GM12878 (cell line): ENCODE data around the gene WDR53. TPM values are rescaled to one million over a fixed set of nuclear protein-coding genes. Genes with fewer than 3 reads are reported as not detected.
A peak's percentile ranks its signal among the peaks of the same experiment; 100 is the strongest.

ENCODE experiments used
- BHLHE40 ChIP-seq, 2 experiments: fragments of 450-650 bp in 1 of 2; IDR thresholded peaks; 2 replicates each; pipeline ENCODE4 v1.6.1; 2011 to 2017; ENCODE audit warnings: low read depth in 2 of 2, borderline replicate concordance in 1 of 2, improper control_type of control experiment in 1 of 2, low read length in 1 of 2, mild to moderate bottlenecking in 1 of 2
- BMI1 ChIP-seq: fragments of 450-650 bp; IDR thresholded peaks from 2 replicates; pipeline ENCODE4 v1.6.1; 2016; ENCODE audit warnings: mild to moderate bottlenecking, moderate library complexity, borderline replicate concordance
- CBX5 ChIP-seq: sonication (generic); IDR thresholded peaks from 2 replicates; pipeline ENCODE4 v1.6.1; 2016; ENCODE audit warnings: low read depth, moderate library complexity, mild to moderate bottlenecking, inconsistent platforms
- CTCF ChIP-seq, 3 experiments: IDR thresholded peaks in 2 of 3; conservative IDR thresholded peaks in 1 of 3; 2 replicates each; pipeline ENCODE4 v1.5.1; 2011; ENCODE audit warnings: low read depth in 3 of 3, low read length in 3 of 3, mild to moderate bottlenecking in 3 of 3, control low read depth in 2 of 3, moderate library complexity in 2 of 3, inconsistent platforms in 1 of 3, mixed read lengths in 1 of 3; ENCODE audit not compliant: control insufficient read depth in 2 of 3, insufficient read depth in 1 of 3; ENCODE audit errors: extremely low read depth in 1 of 3
- E4F1 ChIP-seq: fragments of 450-650 bp; IDR thresholded peaks from 2 replicates; pipeline ENCODE4 v1.6.1; 2018; ENCODE audit warnings: borderline replicate concordance, mild to moderate bottlenecking; ENCODE audit not compliant: partially characterized antibody
- FOS ChIP-seq: IDR thresholded peaks from 3 replicates; pipeline ENCODE4 v1.6.1; 2011; ENCODE audit warnings: borderline replicate concordance; ENCODE audit not compliant: insufficient read length; ENCODE audit errors: extremely low read depth
- FOXM1 ChIP-seq: IDR thresholded peaks from 2 replicates; pipeline ENCODE4 v1.6.1; 2012; ENCODE audit warnings: low read depth, mild to moderate bottlenecking, inconsistent platforms, low read length, moderate library complexity
- GABPA ChIP-seq: IDR thresholded peaks from 2 replicates; pipeline ENCODE4 v1.6.1; 2014; ENCODE audit warnings: antibody characterized with exemption, low read depth, mild to moderate bottlenecking, inconsistent platforms
- LARP7 ChIP-seq: fragments of 450-650 bp; IDR thresholded peaks from 2 replicates; pipeline ENCODE4 v1.6.1; 2017; ENCODE audit warnings: mild to moderate bottlenecking
- NRF1 ChIP-seq: conservative IDR thresholded peaks from 2 replicates; pipeline ENCODE4 v1.6.1; 2011; ENCODE audit warnings: mild to moderate bottlenecking, low read depth, low read length, improper control_type of control experiment
- RAD21 ChIP-seq: IDR thresholded peaks from 2 replicates; pipeline ENCODE4 v1.6.1; 2011; ENCODE audit warnings: mild to moderate bottlenecking, low read depth, low read length, moderate library complexity; ENCODE audit not compliant: insufficient read depth
- SP1 ChIP-seq: IDR thresholded peaks from one replicate; pipeline ENCODE4 v1.6.1; 2011; ENCODE audit warnings: low read depth, low read length
- SPI1 ChIP-seq: IDR thresholded peaks from 2 replicates; pipeline ENCODE4 v1.6.1; 2011; ENCODE audit warnings: low read depth, mild to moderate bottlenecking, low read length, moderate library complexity, borderline replicate concordance; ENCODE audit not compliant: insufficient read depth
- SREBF2 ChIP-seq: IDR thresholded peaks from 2 replicates; pipeline ENCODE4 v1.6.1; 2012; ENCODE audit warnings: mild to moderate bottlenecking, low read length
- polyA plus RNA-seq, 11 experiments: library from polyadenylated mRNA; depleted of rRNA in 4 of 11; unstranded in 6 of 11; stranded (reverse) in 5 of 11; fragments of >200 nt; fragmentation: Nextera tagmentation in 4 of 11; fragmentation: Illumina TruSeq in 1 of 11; extraction: Ambion mirVana in 4 of 11; extraction: Trizol in 1 of 11; gene quantifications; 1 replicate in 1 of 11; 2 replicates in 10 of 11; pipeline versions ENCODE4 v1.2.1 to v1.2.3, GENCODE V29; 2011 to 2016; ENCODE audit warnings: inconsistent platforms in 2 of 11, missing spikeins in 2 of 11, low read depth in 1 of 11
- total RNA-seq, 4 experiments: library from RNA; depleted of rRNA in 3 of 4; stranded (reverse); fragments of >200 nt in 3 of 4; fragmentation: Illumina TruSeq in 1 of 4; extraction: Trizol in 1 of 4; gene quantifications; 2 replicates each; pipeline versions ENCODE4 v1.2.1 to v1.2.3, GENCODE V29; 2013 to 2021

The WDR53 gene
- total and polyA plus RNA-seq, 10 of the 15 experiments (the other 5 are each of a cell fraction or from before 2014, with no cell fraction given) = 7.7 to 20.3 (median 15.7) TPM

DNA sequence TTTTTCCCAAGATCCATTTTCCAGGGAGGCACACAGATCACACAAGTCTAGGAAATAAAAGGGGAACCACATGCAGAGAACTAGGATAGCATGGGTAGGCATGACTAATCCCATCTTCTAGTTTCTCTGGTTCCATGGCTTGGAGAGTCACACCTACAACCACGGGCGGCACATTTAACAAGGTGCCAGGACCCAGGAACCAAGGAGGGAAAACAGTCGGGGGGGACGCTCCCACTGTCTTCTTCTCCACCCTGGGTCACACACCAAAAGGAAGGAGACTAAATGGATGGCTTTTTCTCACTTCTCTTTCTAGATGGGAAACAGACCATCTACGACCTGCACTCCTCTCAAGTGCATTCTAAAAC lies 48.7 kb downstream of the WDR53 start (continued):
- TF ChIP-seq CTCF (IDR thresholded peaks at IDR 0.05 in 2 of 3, conservative IDR thresholded peaks at IDR 0.05 in 1 of 3; ENCODE audit: control insufficient read depth in 2 of 3, extremely low read depth in 1 of 3, insufficient read depth in 1 of 3, low read depth in 3 of 3, low read length in 3 of 3) (no peak), LARP7 (no peak), BMI1 (no peak), SREBF2 (no peak), FOXM1 (no peak), SP1 (peak; percentile 21), BHLHE40 (IDR thresholded peaks at IDR 0.05; ENCODE audit: borderline replicate concordance in 1 of 2, low read depth in 2 of 2, low read length in 1 of 2) (no peak), RAD21 (no peak), E4F1 (no peak), SPI1 (no peak), GABPA (no peak), FOS (no peak), CBX5 (peak; percentile 100), NRF1 (no peak)
